ENCODE measurements around the gene IER2.
"Not testable (repeated sequence)": the region's sequence is repeated elsewhere in the genome, so short reads cannot be mapped to it uniquely, and the experiment has no call there.

- TF ChIP-seq CTCF, POLR2A (IDR thresholded peaks at IDR 0.05): not testable (repeated sequence)
Observed at GRCh38 chr19:13166151-13166550, 15.9 kb downstream of the IER2 start.

Measured in testis (tissue), 2 donors.